ENCODE results near the gene REG4. TPM values are rescaled to one million over a fixed set of nuclear protein-coding genes. Genes with fewer than 3 reads are reported as not detected.
"Not testable (repeated sequence)": the region's sequence is repeated elsewhere in the genome, so short reads cannot be mapped to it uniquely, and the experiment has no call there.

Gene REG4
- total RNA-seq, 1 experiment from 2014 or later: not detected

DNA sequence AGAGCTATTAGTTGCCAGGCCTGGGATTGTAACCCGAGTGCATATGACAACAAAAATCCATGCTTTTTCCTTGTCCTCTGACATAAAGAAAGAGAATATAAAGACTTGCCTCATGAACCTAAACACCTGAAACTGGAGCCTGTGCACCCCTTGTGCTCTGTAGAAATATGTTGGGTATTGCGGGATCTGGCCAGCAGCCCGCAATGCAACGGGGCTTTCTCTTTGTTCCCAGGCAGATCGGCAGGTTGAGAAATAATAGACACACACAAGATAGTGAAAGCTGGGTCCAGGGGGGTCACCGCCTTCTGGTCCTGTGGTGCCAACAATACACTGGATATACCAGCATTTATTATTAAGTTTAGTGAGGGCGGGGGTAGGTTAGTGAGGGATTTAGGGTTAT lies 25.2 kb downstream of the REG4 start:
- DNase-seq (ENCODE audit: low read depth); in situ Hi-C loops (cut with HindIII; ENCODE audit: low pct_unique_long_range_greater_than_20kb, low sequenced_read_pairs): not testable (repeated sequence)

DNA sequence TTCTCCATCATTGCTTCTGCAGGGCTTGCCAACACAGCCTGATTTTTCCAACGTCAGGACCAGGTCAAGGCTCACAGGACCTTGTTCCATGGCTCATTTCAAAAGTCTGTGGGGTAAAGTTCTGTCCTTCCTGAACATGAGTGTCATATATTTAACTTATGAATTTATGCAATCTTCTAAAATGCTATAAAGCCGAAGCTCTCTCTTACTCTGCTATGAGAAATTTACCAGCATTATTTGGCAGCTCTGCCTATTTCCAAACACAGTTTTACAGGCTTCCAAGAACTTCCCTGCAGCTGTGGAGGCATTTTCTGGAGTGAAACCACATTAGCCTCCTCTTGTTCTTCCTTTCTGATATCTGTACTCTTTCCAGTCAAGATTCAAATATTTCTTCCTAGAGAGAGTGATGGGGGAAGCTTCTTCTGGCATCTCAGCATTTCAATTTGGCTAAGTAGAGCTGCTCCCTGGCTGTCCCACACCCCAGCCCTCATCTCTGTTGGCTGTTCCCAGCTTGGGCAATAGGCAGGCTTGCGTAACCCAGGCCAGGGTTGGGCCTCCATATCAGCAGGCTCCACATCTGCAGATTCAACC lies 27.0 kb downstream of the REG4 start:
- DNase-seq (ENCODE audit: low read depth): no peak
- in situ Hi-C loops (cut with HindIII; ENCODE audit: low pct_unique_long_range_greater_than_20kb, low sequenced_read_pairs): no loop called here

DNA sequence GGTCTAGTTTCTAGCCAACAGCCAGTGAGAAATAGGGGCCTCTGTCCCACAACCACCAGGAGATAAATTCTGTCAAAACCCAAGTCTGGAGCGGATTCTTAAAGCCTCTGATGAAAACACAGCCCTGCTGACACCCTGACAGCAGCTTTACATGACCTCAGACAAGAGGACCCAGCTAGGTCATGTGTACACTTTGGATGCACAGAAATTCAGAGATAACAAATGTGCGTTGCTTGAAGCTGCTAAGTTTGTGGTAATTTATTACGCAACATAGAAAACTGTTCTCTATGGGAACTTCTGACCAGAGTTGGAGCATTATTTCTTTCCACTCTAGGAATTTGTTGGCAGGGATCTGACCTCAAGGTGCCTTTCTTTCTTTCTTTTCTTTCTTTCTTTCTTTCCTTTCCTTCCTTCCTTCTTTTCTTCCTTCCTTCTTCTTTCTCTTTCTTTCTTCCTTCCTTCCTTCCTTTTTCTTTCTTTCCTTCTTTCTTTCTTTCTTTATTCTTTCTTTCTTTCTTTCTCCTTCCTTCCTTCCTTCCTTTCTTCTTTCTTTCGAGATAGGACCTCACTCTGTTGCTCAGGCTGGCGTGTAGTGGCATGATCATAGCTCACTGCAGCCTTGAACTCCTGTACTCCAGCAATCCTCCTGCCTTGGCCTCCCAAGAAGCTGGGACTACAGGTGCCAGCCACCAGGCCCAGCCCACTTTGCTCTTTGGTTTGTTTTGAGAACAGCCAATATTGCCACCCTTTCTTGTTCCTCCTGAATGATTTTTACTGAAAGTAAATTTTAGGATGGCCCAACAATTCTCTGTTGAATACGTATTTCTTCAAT lies 27.7 kb downstream of the REG4 start:
- DNase-seq (ENCODE audit: low read depth): no peak
- in situ Hi-C loops (cut with HindIII; ENCODE audit: low pct_unique_long_range_greater_than_20kb, low sequenced_read_pairs): no loop called here

DNA sequence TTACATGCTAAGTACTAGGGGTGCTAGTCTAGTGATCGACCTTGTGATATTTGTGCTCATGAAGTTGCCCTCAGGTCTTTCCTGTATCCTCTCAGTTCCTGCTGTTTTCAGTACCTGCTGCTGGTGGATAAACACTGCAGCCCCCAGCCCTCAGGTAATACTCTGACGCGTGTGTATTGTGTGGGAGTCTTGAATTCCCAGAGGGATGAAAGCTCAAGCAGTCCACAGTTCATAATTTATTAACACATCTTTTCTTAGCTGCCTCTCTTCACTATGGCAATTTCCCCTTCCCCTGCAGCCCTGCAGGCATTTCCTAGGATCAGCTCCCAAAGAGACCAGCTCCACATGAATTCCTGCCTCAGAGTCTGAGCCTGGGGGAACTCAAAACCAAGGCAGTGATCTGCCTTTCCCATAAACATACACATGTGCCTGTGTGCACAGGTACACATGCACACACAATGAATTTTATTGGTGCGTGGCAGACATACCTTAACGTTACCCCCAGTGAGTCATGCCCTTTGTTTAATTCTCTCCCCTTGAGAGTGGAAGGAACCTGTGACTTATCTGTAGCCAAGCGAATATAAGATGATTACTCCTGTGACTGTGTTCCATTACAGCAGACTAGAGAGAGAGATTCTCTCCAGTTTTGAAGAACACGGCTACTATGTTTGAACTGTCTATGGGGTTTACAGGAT lies 28.5 kb downstream of the REG4 start:
- in situ Hi-C loops (cut with HindIII; ENCODE audit: low pct_unique_long_range_greater_than_20kb, low sequenced_read_pairs): no loop called here
- DNase-seq (ENCODE audit: low read depth): no peak

DNA sequence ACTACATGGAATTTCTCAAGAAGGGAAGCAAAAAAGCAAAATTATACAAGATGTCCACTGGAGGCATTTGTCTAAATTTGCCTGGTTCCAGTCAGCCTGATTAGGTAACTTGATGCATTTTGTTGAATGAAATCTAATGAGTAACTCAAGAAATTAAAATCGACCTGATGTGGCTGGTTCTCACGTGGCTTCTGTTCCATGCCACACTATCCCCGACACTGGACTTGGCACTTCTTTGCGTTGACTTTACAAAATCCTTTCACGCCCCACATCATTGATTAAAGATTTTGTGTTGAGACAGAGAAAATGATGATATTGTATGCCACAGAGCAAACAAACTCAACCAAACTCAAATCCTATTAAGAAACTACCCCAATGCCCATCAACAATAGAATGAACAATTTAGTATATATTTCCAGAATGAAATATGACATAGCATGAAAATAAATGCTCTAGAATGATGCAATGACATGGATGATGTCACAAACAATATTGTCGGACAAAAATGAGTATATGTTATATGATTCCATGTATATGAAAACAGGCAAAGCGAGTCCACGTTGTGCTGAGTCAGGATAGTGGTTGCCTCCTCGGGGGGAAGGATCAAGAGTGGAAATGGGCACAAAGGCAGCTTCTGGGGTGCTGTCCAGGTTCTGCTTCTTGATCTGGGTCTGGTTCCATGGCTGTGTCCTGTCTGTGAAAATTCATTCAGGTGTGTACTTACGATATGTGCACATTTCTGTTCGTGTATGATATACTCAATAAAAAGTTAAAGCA lies 29.6 kb downstream of the REG4 start:
- no peak for DNase-seq (ENCODE audit: low read depth)
- in situ Hi-C loops (cut with HindIII; ENCODE audit: low pct_unique_long_range_greater_than_20kb, low sequenced_read_pairs): no loop called here

DNA sequence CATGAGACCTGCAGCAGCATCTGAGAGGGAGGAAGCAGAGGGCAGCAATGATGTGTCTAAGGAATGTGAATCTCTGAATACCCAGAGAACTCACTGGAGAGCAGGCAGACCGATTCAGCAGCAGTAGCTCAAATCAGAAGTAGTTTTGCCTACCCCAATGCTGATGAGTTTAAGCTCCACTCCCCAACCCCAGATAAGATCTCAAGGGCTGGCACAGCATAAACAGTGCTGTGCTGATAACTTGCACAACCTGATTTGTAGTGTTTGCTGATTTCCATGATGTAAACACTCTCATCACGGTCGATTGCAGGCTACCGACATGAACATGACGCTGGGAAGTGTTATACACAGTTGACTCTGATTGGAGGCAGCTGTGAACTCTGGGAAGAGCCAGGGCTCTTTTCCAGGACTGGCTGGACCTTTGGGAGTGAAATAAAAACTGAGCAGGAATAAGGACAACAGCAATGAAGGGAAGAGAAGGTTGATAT lies 31.3 kb downstream of the REG4 start:
- in situ Hi-C loops (cut with HindIII; ENCODE audit: low pct_unique_long_range_greater_than_20kb, low sequenced_read_pairs): no loop called here
- DNase-seq (ENCODE audit: low read depth): no peak

DNA sequence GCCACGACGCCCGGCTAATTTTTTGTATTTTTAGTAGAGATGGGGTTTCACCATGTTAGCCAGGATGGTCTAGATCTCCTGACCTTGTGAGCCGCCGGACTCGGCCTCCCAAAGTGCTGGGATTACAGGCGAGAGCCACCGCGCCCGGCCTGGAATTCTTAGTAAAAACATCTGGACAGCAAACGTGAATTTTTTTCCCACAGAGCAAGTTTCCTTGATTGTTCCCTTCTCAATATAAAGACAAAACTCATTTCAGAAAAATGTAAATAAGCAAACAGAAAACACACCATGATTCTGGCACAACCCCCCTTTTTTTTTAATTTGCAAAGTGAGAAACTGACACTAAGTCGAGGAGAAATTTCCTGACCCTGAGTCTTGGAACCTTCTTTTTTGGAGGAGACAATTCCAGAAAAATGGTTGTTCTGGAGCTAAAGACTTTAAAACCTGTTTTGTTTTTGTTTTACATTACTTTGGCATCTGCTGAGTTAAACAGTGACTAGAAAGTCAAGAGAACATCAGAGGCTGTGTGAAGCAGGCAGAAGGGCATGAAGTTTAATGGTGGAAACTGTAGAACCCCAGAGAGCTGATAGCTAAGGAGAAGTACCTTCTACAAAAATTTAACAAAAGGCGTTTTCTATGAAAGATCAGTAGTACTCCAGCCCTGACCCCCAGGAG lies 32.2 kb downstream of the REG4 start:
- no peak for DNase-seq (ENCODE audit: low read depth)
- in situ Hi-C loops (cut with HindIII; ENCODE audit: low pct_unique_long_range_greater_than_20kb, low sequenced_read_pairs): no loop called here

DNA sequence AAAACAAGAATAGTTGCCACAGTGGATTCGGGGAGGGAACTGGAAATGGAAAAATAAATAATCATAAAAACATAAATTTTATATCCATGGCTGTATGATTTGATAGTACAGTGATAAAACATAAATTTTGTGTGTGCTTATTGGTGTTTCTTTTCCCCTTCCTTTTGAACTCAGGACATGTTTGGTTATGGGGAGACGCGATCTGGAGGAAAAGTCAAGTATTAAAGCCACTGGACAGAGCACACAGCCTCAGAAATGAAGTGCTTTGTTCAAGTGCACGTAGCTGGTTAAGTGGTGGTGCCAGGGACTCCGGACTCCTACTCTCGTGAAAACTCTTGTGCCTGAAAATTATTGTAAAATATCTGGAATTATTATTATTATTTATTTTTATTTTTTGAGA lies 32.9 kb downstream of the REG4 start:
- in situ Hi-C loops (cut with HindIII; ENCODE audit: low pct_unique_long_range_greater_than_20kb, low sequenced_read_pairs): no loop called here
- no peak for DNase-seq (ENCODE audit: low read depth)

DNA sequence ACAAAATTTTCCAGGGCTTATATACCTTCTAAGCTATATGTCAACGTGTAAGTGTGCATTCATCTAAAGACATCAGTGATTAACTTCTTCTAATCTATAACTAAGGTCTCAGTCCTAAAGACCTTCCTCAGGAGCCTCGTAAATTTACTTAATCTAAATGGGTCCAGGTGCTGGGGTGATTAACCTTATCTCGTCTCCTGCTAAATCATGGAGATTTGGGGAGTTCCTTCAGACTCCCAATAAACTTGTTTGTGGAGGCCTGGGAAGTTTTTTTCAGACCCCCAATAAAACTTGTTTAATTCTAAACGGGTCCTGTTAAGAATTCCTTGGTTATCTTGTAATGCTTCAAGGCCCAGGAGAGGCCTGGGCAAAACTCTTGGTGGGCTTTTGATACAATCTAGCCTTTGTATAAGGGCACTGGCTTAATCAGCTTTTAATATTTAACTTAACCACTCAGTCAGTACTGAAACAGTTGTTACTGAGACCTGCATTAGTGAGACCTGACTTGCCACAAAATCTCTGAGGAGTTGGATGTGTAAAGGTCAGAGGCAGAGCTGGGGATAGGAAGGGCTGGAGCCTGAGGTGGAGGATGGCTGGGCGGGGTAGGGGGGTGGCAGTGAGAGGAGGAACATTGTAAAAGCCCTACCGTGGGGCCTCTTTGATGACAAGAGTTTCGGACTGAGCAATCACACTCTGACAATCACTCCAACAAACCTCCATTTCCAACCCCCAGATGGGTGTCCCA lies 36.3 kb downstream of the REG4 start:
- in situ Hi-C loops (cut with HindIII; ENCODE audit: low pct_unique_long_range_greater_than_20kb, low sequenced_read_pairs): no loop called here
- DNase-seq (ENCODE audit: low read depth): peak; percentile 7

DNA sequence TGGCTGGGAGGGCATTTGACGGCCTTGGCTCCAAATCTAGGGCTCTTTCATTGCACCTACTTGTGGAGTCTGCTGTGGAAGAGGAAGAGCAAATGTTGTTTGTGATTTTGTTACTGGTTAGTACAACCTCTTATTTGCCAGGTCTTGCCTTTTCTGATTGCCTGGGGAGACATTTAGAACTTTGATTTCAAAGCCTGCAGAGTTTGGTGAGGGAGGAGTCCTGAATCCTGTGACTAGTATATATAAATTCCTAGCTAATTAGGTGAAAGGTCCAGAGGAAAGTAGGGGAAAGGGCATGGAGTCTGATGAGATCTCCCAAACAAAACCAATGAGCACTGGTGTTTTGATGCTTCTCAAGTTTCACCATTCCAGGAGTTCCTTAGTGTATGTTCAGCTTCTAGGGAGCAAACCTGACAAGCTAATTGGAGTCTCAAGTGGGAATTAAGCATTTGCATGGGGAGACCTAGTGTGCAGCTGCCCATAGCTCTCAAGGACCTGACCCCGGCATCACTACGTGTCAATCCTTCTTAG lies 37.5 kb downstream of the REG4 start:
- in situ Hi-C loops (cut with HindIII; ENCODE audit: low pct_unique_long_range_greater_than_20kb, low sequenced_read_pairs): no loop called here
- DNase-seq (ENCODE audit: low read depth): no peak

DNA sequence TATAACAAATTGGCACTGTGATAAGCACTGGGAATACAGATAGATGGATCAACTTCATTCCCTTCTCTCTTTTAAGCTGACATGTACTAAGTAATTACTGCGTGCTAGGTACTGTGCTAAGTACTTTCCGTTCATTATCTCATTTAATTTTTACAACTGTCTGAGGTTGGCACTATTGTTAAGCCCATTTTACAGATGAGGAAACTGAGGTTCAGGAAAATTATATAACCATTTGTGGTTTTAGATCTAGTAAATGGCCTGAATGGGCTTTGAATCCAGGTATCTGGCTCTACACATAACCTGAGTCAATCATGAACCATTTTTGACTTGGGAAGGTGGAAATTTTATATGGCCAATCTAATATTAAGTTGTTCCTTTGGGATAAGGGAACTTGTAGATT lies 39.0 kb downstream of the REG4 start:
- no peak for DNase-seq (ENCODE audit: low read depth)
- in situ Hi-C loops (cut with HindIII; ENCODE audit: low pct_unique_long_range_greater_than_20kb, low sequenced_read_pairs): no loop called here

DNA sequence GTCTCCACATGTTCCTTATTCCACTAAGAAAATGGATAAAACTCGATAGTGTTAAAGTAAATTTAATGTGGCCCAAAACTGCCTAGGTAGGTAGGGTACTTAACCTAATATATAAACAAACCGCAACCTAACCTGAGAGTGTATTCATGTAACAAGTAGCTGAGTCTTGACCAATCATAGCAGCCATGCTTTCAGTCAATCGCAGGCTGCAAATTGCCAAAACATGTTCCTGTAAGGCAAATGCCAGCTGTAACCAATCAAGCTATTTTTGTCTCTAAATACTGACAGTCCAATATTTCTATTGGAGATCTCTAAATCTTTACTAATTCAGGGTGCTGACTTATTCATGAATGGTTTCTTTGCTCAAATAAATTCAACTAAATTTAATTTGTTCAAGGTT lies 39.5 kb downstream of the REG4 start:
- DNase-seq (ENCODE audit: low read depth): no peak
- in situ Hi-C loops (cut with HindIII; ENCODE audit: low pct_unique_long_range_greater_than_20kb, low sequenced_read_pairs): no loop called here

DNA sequence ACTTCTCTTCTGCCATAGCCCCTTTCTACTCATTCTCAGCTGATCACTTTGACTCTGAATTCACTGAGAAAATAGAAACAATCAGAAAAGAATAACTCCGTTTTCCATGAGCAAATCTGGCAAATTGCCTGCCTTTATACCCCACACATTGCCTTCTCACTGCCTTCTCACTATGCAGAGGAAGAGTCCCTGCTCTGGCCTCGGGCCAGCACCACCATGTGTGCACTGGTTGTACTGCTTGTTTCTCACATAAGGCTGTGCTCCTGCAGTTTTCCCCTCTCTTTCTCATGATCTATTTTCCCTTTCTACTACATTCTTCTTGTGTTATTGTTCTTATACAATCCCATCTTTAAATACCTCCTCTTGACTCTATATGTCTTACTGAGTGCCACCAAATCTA lies 40.2 kb downstream of the REG4 start:
- in situ Hi-C loops (cut with HindIII; ENCODE audit: low pct_unique_long_range_greater_than_20kb, low sequenced_read_pairs): no loop called here
- no peak for DNase-seq (ENCODE audit: low read depth)

DNA sequence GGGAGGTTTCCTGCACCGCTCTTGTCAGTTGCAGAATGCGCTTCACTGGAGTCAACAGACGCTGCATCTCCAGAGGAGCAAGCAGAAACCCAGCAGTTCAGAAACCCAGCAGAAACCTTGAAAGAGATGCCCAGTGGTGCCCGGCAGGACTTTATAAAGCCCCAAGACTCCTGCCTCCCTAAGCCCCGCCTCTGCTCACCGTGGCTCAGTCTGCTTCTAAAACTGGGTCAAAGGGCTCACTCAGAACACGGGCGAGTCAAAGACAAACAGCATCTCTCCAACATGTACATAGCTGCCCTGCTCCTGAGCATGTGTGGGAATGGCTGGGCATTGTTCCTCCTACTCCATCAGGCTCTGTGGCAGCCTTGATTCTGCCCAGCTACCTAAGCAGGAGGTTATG lies 42.5 kb downstream of the REG4 start, which contains the start of gene HMGCS2:
TSS of gene HMGCS2 (minus strand) at position 128 of the 400 bp plus-strand sequence. CDS start at position 67, 61 bp downstream.
- DNase-seq (ENCODE audit: low read depth): no peak
- in situ Hi-C loops (cut with HindIII; ENCODE audit: low pct_unique_long_range_greater_than_20kb, low sequenced_read_pairs): no loop called here

DNA sequence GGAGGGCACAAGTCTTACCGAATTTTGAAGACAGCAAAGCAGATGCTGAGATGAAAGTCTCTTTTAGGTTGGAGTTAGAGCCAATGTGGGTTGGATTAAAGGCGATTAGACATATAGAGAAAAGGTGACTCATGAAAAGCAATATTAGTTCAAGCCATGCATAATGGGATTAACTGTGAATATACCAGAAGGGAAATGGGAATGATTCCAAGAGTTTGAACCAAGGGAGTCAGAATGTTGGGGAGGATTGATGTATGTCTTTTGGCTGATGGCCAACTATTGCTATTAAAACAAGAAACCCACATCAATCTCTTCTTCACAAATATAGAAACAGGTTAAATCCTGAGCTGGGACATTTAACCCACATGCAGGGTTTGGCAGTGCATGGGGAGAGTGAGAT lies 43.8 kb downstream of the REG4 start:
- in situ Hi-C loops (cut with HindIII; ENCODE audit: low pct_unique_long_range_greater_than_20kb, low sequenced_read_pairs): no loop called here
- DNase-seq (ENCODE audit: low read depth): no peak

DNA sequence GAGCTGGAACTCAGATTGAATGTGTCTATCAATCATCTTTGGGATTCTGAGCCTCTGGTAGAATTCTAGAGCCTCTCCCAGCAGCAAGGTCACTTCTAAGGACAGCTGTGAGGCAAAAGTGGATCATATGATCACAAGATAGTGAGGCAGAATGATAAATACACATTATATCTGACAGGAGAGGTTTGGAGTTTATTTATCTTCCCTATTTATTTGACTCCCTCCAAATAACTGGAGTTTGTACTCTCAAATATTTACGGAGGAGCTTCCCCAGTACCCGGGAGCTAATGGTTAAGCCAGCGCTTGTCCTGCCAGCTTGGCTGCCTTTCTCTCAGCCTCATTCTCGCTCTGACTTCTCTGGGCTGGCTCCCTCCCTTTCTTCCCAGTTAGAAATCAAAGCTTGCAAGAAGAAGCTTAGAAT lies 44.9 kb downstream of the REG4 start:
- no peak for DNase-seq (ENCODE audit: low read depth)
- in situ Hi-C loops (cut with HindIII; ENCODE audit: low pct_unique_long_range_greater_than_20kb, low sequenced_read_pairs): no loop called here

DNA sequence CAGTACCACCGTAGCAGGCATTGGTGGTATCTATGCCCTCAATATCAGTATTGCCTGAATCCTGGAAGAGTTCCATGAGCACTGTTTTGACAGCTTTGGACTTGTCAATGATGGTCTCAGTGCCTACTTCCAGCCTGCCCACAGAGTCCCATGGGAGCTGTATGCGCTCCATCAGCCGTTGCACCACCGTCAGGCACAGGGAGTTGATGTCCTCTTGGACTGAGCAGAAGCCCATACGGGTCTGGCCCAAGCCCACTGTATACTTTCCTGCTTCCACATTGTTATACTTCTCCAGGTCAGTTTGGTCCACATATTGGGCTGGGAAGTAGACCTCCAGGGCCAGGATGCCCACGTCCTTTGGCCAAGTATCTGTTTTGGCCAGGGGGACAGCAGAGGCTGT lies 47.0 kb downstream of the REG4 start:
- in situ Hi-C loops (cut with HindIII; ENCODE audit: low pct_unique_long_range_greater_than_20kb, low sequenced_read_pairs): no loop called here

More for the DNA sequence above, 47.0 kb downstream of the REG4 start:
- no peak for DNase-seq (ENCODE audit: low read depth)

Measured in Caki2 (cell line).